Lower lobe of right lung (tissue), 2 donors: ENCODE measurements around the gene GNAZ. TPM values are rescaled to one million over a fixed set of nuclear protein-coding genes. Genes with fewer than 3 reads are reported as not detected.

Source experiments
- ATAC-seq, 2 donors: fragments of 200-7000 bp; cut with Tn5 transposase; one replicate each; pipeline ENCODE4 v1.9.1; 2020 to 2022; ENCODE audit warnings: mild to moderate bottlenecking in 2 of 2, moderate library complexity in 2 of 2
- DNase-seq: peaks from one replicate; pipeline ENCODE4 v3.0.0-alpha.2; 2020
- H3K27ac ChIP-seq: fragments of 200-600 bp; one replicate; pipeline ENCODE4 v1.8.0; 2022
- H3K27me3 ChIP-seq: fragments of 200-600 bp; one replicate; pipeline ENCODE4 v1.8.0; 2022; ENCODE audit warnings: low read depth
- H3K36me3 ChIP-seq: fragments of 200-600 bp; one replicate; pipeline ENCODE4 v1.8.0; 2022; ENCODE audit warnings: mild to moderate bottlenecking
- H3K4me1 ChIP-seq: fragments of 200-600 bp; one replicate; pipeline ENCODE4 v1.8.0; 2022
- H3K4me3 ChIP-seq: fragments of 200-600 bp; one replicate; pipeline ENCODE4 v1.8.0; 2022; ENCODE audit warnings: mild to moderate bottlenecking
- H3K9me3 ChIP-seq: fragments of 200-600 bp; one replicate; pipeline ENCODE4 v1.8.0; 2022
- intact Hi-C: fragments of 100-400 bp; cut with DNase I; formaldehyde crosslinking; loops from one replicate; pipeline ENCODE4 v1.11.0; 2022
- total RNA-seq: library from RNA; stranded (reverse); fragmentation: NEBNext Ultra II Directional; extraction: Animal tissue kit (Norgen Biotek cat#: 25700); gene quantifications from one replicate; pipeline ENCODE4 v1.2.1, GENCODE V29; 2021
- TF ChIP-seq, protein P1 (sequence below): fragments of 200-600 bp; IDR thresholded peaks from one replicate; pipeline ENCODE4 v1.8.0; 2022; ENCODE audit warnings: antibody characterized with exemption, mild to moderate bottlenecking
- donor health status: DM: no; HTN: yes; CAD: no; lungs with severe emphysema.

Gene GNAZ
- total RNA-seq, 1 donor from 2014 or later: 2.4 TPM

DNA sequence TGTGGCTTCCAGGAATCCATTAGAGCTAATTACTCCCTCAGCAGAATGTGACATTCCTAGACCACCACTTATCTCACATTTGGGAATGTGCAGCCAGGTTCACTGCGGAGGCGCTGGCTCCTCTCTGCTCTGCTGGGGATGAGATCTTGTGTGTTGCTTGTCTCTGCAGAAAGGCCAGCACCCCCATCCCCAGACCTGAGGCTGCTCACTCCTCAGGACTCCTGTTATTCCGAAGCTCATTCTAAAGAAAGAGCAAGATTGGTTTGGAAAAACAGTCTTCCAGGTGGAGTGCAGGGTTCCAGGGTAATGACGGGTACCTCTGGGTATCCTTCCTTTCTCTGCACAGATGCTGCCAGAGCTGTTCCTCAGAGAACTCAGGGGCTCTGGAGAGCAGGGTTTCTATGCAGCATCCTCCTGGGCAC, 50.7 kb downstream of the GNAZ start:
- H3K9me3 ChIP-seq: no peaks in the 10 kb centered on the region
- H3K36me3 ChIP-seq: no peaks in the 10 kb centered on the region
- H3K4me3 ChIP-seq: no peak overlapping the region
- ATAC-seq (no peak), DNase-seq (no peak)
- intact Hi-C loops: loop anchor here (10.0 kb wide), 1 partner anchor 156 kb away; no protein-coding TSS in a partner anchor
- TF ChIP-seq, protein P1, sequence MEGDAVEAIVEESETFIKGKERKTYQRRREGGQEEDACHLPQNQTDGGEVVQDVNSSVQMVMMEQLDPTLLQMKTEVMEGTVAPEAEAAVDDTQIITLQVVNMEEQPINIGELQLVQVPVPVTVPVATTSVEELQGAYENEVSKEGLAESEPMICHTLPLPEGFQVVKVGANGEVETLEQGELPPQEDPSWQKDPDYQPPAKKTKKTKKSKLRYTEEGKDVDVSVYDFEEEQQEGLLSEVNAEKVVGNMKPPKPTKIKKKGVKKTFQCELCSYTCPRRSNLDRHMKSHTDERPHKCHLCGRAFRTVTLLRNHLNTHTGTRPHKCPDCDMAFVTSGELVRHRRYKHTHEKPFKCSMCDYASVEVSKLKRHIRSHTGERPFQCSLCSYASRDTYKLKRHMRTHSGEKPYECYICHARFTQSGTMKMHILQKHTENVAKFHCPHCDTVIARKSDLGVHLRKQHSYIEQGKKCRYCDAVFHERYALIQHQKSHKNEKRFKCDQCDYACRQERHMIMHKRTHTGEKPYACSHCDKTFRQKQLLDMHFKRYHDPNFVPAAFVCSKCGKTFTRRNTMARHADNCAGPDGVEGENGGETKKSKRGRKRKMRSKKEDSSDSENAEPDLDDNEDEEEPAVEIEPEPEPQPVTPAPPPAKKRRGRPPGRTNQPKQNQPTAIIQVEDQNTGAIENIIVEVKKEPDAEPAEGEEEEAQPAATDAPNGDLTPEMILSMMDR: no peak
- no peaks in the 10 kb centered on the region for H3K27me3 ChIP-seq
- no peaks in the 10 kb centered on the region for H3K4me1 ChIP-seq
- H3K27ac ChIP-seq: no peak overlapping the region

DNA sequence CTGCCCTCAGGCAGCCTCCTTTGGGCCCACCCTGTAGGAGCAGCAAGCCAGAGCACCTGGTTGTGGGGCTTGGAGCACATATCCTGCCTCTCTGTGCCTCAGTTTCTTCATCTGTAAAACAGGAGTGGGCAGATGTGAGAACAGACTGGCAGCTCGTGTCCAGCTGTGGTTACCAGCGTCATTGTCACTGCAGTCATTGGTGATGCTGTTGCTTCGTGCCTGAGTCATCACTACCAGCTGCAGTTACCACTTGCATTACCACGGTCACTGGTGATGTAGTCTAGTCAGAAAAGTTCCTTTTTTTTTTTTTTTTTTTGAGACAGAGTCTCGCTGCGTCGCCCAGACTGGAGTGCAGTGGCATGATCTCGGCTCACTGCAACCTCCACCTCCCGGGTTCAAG, 51.1 kb downstream of the GNAZ start:
- H3K36me3 ChIP-seq: no peaks in the 10 kb centered on the region
- intact Hi-C loops: loop anchor here (10.0 kb wide), 1 partner anchor 157 kb away; no protein-coding TSS in a partner anchor
- no peak overlapping the region for H3K27ac ChIP-seq
- H3K27me3 ChIP-seq: no peaks in the 10 kb centered on the region
- H3K9me3 ChIP-seq: no peaks in the 10 kb centered on the region
- no peak for DNase-seq
- no peak overlapping the region for H3K4me3 ChIP-seq
- ATAC-seq: no peak
- TF ChIP-seq, protein P1: no peak
- H3K4me1 ChIP-seq: no peaks in the 10 kb centered on the region

DNA sequence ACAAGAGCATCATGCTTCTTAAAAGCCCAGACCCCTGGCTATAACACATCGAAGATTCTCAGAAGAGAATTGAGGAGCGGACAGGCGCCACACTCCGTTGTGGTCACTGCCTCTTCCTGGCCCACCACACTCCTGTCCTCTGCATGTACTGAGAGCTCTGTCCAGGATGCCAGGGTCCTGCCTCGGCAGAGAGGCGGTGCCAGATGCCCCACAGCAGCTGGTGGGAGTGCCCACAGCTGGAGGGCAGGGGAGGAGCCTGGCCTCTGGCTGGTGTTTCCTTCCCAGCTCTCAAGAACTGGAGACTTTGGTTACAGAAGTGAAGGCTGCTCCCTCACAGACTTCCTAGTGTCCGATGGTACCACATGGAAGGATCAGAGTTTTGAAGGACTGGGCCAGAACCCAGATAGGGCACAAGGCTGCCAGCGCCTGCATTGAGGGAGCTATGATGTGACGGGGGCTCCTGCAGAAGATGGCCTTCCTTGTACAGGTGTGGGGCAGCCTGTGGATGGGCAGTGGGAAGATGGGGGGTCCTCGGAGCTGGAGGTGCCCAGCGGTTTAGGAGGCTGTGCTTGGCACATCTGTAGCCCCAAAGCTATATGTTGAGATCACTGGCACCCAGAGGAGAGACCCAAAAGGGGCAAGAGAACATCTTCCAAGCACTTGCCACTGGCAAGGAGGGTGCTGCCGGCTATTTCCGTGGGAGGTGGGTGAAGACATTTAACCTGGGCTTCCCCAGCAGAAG, 52.1 kb downstream of the GNAZ start:
- H3K36me3 ChIP-seq: no peaks in the 10 kb centered on the region
- no peaks in the 10 kb centered on the region for H3K9me3 ChIP-seq
- no peak overlapping the region for H3K27ac ChIP-seq
- no peaks in the 10 kb centered on the region for H3K27me3 ChIP-seq
- H3K4me3 ChIP-seq: no peak overlapping the region
- no peaks in the 10 kb centered on the region for H3K4me1 ChIP-seq
- ATAC-seq (no peak), DNase-seq (no peak)
- TF ChIP-seq, protein P1: no peak
- intact Hi-C loops: loop anchor here (10.0 kb wide), 1 partner anchor 158 kb away; no protein-coding TSS in a partner anchor

DNA sequence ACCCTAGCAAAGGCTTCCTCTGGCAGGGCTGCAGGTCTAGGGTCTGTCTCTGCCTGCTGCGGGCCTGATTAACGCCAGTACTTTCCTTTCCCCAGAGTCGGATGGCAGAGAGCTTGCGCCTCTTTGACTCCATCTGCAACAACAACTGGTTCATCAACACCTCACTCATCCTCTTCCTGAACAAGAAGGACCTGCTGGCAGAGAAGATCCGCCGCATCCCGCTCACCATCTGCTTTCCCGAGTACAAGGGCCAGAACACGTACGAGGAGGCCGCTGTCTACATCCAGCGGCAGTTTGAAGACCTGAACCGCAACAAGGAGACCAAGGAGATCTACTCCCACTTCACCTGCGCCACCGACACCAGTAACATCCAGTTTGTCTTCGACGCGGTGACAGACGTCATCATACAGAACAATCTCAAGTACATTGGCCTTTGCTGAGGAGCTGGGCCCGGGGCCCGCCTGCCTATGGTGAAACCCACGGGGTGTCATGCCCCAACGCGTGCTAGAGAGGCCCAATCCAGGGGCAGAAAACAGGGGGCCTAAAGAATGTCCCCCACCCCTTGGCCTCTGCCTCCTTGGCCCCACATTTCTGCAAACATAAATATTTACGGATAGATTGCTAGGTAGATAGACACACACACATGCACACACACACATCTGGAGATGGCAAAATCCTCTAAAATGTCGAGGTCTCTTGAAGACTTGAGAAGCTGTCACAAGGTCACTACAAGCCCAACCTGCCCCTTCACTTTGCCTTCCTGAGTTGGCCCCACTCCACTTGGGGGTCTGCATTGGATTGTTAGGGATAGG, 52.9 kb downstream of the GNAZ start:
- TF ChIP-seq, protein P1: no peak
- ATAC-seq (no peak), DNase-seq (no peak)
- Histone ChIP-seq H3K4me1 (no peaks in the 10 kb centered on the region), H3K9me3 (no peaks in the 10 kb centered on the region), H3K4me3 (no peak overlapping the region), H3K27ac (no peak overlapping the region), H3K36me3 (no peaks in the 10 kb centered on the region), H3K27me3 (no peaks in the 10 kb centered on the region)
- intact Hi-C loops: loop anchor here (10.0 kb wide), 1 partner anchor 158 kb away; no protein-coding TSS in a partner anchor

DNA sequence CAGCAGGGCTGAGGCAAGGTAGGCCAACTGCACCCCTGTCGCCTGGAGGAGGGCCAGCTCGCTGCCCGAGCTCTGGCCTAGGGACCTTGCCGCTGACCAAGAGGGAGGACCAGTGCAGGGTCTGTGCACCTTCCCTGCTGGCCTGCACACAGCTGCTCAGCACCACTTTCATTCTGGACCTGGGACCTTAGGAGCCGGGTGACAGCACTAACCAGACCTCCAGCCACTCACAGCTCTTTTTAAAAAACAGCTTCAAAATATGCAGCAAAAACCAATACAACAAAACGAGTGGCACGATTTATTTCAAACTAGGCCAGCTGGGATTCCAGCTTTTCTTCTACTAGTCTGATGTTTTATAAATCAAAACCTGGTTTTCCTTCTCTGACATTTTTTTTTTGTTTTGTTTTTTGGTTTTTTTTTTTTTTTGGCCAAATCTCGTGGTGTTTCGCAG, 53.5 kb downstream of the GNAZ start:
- Histone ChIP-seq H3K9me3 (no peaks in the 10 kb centered on the region), H3K4me3 (no peak overlapping the region), H3K27ac (no peak overlapping the region), H3K36me3 (no peaks in the 10 kb centered on the region), H3K27me3 (no peaks in the 10 kb centered on the region), H3K4me1 (no peaks in the 10 kb centered on the region)
- TF ChIP-seq, protein P1: no peak
- ATAC-seq: no peak
- no peak for DNase-seq
- intact Hi-C loops: loop anchor here (10.0 kb wide), 1 partner anchor 159 kb away; no protein-coding TSS in a partner anchor
